Superior temporal gyrus (tissue), 1 donor: ENCODE measurements around the gene NAA38.

Experiments used
- DNase-seq: peaks from one replicate; pipeline ENCODE4 v3.0.0-alpha.2; 2016; ENCODE audit errors: extremely low spot score

NAA38 gene

DNA sequence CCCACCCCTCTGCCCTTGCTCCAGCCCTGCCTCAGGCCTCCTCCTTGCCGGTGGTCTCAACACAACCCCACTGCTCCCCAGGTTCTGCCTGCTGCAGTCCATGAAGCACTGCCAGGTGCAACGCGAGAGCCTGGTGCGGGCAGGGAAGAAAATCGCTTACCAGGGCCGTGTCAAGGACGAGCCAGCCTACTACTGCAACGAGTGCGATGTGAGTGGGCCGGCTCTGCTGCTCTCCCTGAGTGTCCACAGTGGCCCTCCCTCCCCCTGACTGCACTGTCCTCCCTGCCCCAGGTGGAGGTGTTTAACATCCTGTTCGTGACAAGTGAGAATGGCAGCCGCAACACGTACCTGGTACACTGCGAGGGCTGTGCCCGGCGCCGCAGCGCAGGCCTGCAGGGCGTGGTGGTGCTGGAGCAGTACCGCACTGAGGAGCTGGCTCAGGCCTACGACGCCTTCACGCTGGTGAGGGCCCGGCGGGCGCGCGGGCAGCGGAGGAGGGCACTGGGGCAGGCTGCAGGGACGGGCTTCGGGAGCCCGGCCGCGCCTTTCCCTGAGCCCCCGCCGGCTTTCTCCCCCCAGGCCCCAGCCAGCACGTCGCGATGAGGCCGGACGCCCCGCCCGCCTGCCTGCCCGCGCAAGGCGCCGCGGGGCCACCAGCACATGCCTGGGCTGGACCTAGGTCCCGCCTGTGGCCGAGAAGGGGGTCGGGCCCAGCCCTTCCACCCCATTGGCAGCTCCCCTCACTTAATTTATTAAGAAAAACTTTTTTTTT lies 4.3 kb downstream of the NAA38 start:
- DNase-seq, result no peak

DNA sequence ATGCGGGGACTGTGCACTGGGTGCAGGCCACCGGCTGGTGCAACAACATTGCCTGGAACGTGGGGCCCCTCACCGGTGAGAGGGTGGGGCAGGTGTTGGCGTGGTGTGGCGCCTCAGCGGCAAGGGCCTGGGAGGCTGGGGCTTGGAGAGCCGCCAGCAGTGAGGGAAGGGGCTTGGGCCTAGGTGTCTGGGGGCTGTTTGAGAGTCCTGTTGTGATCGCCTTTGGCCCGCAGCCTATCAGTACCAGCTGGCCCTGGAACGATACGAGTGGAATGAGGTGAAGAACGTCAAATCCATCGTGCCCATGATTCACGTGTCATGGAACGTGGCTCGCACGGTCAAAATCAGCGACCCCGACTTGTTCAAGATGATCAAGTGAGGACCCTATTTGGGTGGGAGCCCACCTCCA lies 5.1 kb downstream of the NAA38 start:
- DNase-seq, result no peak

DNA sequence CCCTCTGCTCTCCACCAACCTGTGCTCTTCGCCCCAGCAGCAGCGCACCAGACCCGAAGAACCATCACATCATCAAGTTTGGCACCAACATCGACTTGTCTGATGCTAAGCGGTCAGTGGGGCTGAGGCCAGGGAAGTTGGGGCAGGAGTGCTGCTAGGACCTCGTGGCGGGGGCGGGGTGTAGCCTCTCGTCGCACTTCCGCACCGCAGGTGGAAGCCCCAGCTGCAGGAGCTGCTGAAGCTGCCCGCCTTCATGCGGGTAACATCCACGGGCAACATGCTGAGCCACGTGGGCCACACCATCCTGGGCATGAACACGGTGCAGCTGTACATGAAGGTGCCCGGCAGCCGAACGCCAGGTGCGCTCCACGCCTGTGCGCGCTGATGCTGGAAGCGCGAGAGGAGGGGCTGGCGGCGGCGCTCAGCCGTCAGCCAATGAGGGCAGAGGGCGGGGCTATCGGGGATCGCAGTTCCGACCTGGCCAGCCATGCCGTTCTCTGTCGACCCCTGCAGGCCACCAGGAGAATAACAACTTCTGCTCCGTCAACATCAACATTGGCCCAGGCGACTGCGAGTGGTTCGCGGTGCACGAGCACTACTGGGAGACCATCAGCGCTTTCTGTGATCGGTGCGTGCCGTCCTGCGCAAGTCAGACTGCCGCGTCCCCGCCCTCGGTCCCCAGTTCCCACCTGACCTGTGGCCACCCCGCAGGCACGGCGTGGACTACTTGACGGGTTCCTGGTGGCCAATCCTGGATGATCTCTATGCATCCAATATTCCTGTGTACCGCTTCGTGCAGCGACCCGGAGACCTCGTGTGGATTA lies 5.7 kb downstream of the NAA38 start:
- DNase-seq, result peak; percentile 94

DNA sequence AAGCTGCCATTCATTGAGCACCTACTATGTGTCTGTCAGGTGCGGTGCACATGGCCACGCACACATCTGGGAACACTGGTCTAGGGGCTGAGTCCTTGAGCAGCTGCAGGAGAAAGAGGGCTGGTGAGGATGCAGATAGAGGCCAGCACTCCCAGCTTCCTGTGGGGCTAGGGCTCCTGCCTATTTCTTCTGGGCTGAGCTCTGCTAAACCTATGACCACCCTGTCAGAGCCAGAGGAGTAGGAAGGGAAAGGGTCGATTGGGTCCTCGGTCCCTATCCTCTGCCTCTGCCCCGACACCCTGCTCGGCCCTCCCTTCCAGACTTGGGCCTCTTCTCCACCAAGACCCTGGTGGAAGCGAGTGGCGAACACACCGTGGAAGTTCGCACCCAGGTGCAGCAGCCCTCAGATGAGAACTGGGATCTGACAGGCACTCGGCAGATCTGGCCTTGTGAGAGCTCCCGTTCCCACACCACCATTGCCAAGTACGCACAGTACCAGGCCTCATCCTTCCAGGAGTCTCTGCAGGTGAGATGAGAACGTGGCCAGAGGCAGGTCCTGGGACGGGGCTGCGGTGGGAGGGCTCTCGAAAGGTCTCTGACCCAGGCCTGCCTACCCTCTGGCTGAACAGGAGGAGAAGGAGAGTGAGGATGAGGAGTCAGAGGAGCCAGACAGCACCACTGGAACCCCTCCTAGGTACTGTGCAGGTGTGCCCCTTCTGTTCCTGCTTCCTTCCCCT lies 6.5 kb downstream of the NAA38 start:
- DNase-seq, result no peak

DNA sequence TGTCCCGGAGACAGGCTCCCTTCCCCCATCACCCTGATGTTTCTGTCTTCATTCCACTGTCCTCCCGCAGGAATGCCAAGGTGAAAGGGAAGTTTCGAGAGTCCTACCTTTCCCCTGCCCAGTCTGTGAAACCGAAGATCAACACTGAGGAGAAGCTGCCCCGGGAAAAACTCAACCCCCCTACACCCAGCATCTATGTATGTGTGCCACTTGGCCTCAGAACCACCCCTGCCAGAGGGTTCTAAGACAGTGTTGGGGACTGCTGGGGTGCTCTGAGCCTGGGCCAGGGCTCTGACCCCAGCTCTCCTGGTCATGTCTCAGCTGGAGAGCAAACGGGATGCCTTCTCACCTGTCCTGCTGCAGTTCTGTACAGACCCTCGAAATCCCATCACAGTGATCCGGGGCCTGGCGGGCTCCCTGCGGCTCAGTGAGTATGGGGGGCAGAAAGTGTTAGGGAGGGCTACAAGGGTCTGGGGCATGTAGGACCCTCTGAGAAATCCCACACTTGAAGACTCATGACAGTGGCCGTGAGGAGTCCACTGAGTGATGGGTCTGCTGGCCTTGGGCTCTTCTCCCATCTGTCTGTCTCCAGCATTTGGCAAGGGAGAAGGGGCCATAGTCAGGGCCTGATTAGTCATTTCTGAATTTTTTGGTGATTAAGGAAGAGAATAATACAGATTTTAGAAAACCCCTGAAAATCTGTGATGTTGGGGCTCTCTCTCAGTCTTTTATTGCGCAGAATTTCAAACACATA lies 7.4 kb downstream of the NAA38 start:
- DNase-seq, result no peak

DNA sequence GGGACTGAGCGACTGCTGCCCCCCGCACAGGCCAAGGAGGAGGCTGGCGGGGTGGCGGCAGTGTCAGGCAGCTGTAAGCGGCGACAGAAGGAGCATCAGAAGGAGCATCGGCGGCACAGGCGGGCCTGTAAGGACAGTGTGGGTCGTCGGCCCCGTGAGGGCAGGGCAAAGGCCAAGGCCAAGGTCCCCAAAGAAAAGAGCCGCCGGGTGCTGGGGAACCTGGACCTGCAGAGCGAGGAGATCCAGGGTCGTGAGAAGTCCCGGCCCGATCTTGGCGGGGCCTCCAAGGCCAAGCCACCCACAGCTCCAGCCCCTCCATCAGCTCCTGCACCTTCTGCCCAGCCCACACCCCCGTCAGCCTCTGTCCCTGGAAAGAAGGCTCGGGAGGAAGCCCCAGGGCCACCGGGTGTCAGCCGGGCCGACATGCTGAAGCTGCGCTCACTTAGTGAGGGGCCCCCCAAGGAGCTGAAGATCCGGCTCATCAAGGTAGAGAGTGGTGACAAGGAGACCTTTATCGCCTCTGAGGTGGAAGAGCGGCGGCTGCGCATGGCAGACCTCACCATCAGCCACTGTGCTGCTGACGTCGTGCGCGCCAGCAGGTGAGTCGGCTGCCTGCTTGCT lies 8.1 kb downstream of the NAA38 start:
- no peak for DNase-seq

DNA sequence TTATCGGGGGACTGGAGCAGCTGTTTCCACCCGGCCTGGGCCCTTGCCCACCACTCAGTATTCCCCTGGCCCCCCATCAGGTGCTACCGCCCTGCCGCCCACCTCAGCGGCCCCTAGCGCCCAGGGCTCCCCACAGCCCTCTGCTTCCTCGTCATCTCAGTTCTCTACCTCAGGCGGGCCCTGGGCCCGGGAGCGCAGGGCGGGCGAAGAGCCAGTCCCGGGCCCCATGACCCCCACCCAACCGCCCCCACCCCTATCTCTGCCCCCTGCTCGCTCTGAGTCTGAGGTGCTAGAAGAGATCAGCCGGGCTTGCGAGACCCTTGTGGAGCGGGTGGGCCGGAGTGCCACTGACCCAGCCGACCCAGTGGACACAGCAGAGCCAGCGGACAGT lies 8.6 kb downstream of the NAA38 start:
- no peak for DNase-seq

DNA sequence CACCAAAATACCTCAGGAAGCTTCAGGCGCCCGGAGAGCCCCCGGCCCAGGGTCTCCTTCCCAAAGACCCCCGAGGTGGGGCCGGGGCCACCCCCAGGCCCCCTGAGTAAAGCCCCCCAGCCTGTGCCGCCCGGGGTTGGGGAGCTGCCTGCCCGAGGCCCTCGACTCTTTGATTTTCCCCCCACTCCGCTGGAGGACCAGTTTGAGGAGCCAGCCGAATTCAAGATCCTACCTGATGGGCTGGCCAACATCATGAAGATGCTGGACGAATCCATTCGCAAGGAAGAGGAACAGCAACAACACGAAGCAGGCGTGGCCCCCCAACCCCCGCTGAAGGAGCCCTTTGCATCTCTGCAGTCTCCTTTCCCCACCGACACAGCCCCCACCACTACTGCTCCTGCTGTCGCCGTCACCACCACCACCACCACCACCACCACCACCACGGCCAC lies 9.2 kb downstream of the NAA38 start:
- no peak for DNase-seq

DNA sequence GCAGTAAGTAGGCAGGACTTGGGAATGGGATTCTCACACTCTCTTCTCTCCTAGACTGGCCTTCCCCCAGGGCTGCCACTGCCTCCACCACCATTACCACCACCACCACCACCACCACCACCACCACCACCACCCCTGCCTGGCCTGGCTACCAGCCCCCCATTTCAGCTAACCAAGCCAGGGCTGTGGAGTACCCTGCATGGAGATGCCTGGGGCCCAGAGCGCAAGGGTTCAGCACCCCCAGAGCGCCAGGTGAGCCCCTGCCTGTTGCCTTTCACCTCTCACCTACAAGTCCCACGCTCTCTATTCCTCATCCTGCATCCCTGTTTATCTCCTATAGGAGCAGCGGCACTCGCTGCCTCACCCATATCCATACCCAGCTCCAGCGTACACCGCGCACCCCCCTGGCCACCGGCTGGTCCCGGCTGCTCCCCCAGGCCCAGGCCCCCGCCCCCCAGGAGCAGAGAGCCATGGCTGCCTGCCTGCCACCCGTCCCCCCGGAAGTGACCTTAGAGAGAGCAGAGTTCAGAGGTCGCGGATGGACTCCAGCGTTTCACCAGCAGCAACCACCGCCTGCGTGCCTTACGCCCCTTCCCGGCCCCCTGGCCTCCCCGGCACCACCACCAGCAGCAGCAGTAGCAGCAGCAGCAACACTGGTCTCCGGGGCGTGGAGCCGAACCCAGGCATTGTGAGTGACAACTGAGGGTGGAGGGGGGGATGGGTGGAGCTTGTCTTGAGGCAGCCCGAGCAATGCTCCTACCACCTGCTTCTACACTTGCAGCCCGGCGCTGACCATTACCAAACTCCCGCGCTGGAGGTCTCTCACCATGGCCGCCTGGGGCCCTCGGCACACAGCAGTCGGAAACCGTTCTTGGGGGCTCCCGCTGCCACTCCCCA lies 10.3 kb downstream of the NAA38 start:
- no peak for DNase-seq

DNA sequence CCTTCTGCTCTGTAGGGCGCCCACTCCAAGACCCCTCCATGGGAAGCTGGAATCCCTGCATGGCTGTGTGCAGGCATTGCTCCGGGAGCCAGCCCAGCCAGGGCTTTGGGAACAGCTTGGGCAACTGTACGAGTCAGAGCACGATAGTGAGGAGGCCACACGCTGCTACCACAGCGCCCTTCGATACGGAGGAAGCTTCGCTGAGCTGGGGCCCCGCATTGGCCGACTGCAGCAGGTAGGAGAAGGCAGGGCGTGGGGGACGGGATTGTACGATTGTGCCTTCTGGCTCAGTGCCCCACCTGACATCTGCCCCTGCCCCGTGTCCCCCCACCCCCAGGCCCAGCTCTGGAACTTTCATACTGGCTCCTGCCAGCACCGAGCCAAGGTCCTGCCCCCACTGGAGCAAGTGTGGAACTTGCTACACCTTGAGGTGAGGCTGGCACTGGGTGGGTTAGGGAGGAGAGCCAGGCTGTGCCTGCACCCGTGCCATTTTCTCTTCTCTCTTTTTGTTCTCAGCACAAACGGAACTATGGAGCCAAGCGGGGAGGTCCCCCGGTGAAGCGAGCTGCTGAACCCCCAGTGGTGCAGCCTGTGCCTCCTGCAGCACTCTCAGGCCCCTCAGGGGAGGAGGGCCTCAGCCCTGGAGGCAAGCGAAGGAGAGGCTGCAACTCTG lies 11.2 kb downstream of the NAA38 start:
- DNase-seq, result no peak

DNA sequence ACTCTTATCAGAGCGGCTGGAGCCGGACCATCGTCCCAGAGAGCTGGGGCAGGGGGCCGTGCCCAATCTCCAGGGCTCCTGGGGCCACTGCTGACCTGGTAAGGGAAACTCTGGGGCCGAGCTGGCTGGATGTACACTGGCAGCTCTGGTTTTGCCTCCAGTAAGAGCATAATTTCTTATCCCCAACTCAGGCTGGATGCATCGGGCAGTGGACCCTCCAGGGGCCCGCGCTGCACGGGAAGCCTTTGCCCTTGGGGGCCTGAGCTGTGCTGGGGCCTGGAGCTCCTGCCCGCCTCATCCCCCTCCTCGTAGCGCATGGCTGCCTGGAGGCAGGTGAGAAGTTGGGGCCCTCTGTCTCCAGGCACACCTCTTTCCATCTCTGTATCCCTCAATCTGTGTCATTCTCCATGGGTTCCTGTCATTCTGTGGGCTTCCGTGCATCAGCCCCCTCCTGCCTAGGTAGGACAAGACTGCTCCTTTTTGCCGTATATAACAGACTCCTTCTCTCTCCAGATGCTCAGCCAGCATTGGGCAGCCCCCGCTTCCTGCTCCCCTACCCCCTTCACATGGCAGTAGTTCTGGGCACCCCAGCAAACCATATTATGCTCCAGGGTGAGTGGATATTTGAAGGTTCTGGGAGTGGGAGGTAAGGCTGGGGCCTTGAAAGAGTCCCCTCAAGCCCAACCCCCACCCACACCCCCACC lies 11.8 kb downstream of the NAA38 start:
- DNase-seq, result no peak

DNA sequence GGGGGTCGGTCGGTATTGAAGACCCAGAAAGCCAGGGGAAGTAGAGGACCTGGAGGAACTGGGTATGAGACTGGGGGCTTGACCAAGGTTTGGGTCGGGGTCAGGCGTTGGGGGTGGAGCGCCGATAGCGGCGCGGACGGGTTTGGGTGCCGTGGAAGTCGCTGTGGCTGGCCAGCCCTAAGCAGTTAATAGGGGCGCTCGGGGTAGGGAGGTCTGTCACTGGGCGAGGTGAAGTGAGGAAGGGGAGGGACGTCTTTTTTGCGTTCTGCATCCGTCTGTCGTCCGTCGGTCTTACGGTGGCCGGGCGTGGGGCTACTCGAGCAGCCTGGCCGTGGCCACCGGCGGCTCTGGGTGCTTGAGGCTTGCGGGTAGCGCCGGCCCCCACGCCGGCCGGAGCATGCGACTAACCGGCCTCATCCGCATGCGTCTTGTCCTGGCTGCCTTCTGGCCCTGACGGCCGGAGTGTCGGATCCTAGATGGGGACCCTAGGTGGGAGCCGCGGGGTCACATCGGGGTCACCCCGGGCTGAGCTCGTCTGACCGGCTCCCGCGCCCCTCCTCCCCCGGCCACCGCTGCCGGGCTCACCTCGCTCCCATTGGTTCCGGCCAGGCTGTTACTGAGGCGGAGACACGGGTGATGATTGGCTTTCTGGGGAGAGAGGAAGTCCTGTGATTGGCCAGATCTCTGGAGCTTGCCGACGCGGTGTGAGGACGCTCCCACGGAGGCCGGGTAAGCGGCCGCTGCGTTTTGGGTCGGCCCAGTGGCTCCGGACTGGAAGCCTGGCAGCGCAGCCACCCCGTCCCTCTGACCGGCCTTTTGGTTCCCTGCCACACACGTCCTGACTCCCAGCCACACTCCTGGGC lies 12.8 kb downstream of the NAA38 start:
- peak; percentile 99 for DNase-seq

DNA sequence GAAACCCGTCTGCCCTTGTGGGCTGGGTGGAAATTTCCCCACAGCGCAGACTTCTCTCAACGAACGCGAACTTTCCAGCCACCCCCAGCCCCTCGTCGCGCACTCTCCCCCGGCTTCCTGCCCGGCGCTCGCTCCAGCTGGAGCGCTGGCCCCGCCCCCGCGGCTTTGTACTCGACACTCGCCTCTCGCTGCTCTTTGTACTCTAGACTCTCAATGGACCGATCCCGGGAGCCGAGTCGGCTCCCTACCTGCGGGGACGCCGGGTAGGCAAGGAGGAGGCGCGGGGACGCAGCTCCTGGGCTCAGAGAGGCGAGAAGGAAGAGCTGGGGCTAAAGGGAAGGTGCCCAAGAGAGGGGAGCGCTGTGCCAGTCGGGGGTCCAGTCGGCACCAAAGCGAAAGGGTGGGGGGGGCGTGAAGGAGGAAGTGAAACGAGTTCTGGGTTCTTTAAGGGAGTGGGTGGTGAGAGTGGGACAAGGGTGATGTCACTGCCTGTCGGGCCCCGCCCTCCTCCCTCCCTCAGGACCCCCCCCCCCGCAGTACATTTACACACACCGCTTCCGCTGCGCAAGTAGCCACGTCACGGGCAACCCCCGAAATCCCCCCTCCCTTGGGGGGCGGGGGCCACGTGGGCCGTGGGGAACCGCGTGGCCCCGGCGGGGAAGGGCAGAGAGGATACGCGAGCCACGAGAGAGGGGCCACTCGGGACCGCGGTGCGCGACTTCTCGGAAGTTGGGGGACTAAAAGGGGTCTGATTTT lies 13.6 kb downstream of the NAA38 start:
- DNase-seq, result peak; percentile 46

DNA sequence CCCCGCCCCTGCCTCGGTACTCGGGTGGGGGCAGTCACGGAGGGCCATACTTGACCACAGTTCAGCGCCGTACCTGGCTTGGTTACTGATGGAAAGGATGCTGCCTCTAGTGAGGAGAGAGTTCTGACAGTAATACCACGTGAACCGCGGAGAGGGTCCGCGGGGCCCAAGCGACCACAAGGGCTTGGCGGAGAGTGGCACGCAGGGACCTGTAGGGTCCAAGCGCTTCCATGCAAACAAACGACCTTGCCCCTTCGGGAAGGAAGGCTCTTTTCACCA lies 14.2 kb downstream of the NAA38 start:
- peak; percentile 54 for DNase-seq

DNA sequence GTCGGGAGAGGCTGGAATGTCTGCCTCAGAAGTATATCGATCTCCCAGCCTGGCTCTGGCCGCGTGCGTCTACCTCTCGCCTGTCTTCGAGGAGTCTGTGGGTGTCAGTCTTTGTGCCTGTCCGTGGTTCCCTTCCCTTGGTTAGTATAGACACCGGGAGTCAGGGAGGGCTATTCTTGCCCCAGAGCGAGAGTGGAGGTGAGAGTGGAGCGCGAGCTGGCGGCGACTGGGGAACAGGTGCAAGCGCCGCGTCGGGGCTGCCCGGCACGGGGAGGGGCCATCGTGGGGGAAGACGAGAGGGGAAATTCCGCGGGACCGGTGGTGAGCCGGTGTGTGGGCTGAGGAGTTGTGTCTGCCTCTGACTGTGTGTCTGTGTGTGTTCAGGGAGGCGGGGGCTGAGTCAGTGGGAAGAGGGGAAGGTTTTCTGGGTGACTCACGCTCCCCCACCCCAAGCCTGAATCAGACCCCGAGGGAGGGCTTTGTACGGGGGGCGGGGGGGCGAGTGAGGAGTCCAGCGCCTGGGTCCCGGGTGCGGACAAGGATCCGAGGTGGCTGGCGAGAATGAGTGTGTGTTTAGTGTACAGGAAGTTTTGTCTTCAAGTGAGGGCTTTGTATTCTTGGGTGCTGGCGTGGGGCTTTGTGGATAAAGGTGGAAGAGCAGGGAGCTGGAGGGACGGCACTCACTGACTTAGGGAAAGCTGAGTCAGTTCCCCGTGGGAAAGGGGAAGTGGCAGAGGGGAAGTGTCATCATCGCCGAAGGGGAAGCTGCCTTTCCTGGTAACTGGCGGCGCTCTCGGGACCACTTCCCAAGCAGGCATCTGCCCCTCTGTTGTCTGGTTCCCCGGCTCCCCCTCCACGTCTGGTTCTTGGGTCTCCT lies 14.7 kb downstream of the NAA38 start:
- DNase-seq, result no peak

DNA sequence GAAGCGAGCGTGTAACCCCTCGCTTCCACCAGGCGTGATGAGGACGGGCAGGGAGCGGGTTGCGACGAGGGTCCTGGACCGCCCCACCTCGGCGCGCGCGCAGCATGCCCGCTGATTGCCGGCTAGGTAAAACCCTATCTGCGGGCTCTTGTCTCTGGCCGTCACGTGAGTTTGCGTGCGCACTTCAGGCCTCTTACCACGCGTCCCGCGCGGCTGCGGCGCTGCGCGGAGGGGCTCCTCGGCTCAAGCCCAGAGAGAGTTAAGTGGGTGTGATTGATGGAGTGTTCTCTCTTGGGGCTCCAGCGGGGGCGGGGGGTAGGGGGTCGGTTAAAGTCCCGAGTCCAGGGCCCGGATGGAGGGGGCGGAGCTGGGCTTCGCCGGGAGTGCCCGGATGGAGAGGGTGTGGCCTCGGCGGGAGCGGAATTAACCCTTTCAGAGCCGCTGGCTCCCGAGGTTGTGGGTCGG lies 15.4 kb downstream of the NAA38 start:
- DNase-seq, result peak; percentile 92
